Measurements from ENCODE around the gene FOSL2. TPM values are rescaled to one million over a fixed set of nuclear protein-coding genes. Genes with fewer than 3 reads are reported as not detected.
A peak's percentile ranks its signal among the peaks of the same experiment; 100 is the strongest.

The FOSL2 gene
- total RNA-seq, 1 donor from 2014 or later: 106 TPM

- peak; percentile 71 for DNase-seq (ENCODE audit: low read depth)
These were observed 1.7 kb downstream of the FOSL2 start for GRCh38 chr2:28394331-28394877.

GRCh38 chr2:28394997-28395333 lies 2.3 kb downstream of the FOSL2 start:
- DNase-seq (ENCODE audit: low read depth): no peak

GRCh38 chr2:28395334-28396061 lies 2.8 kb downstream of the FOSL2 start:
- DNase-seq (ENCODE audit: low read depth): peak; percentile 85

GRCh38 chr2:28397043-28397381 lies 4.4 kb downstream of the FOSL2 start:
- DNase-seq (ENCODE audit: low read depth): no peak

- DNase-seq (ENCODE audit: low read depth): peak; percentile 91
These were observed 5.6 kb downstream of the FOSL2 start for GRCh38 chr2:28398101-28398834.

GRCh38 chr2:28399289-28399688 lies 6.6 kb downstream of the FOSL2 start:
- no peak for DNase-seq (ENCODE audit: low read depth)

DNA sequence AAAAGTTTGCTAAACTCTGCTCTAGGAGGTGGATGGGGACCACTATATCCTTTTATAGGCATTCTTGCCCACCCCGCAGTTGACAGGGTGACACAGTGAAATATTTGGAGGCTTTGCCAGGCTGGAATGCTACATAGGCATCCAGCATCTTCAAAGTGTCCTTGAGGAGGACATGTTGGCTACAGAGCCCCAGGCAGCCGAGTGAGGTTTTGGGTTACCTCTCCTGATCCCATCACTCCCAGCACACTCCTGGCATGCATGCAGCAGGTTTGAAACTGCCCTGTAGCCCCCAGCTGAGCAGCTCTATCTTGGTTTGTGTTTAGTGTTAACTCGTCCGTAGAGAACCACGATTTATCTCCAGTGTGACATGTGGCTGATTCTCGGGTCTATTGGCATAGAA lies 7.3 kb downstream of the FOSL2 start:
- DNase-seq (ENCODE audit: low read depth): peak; percentile 51

- DNase-seq (ENCODE audit: low read depth): no peak
These were observed 7.8 kb downstream of the FOSL2 start for GRCh38 chr2:28400419-28400818.

DNA sequence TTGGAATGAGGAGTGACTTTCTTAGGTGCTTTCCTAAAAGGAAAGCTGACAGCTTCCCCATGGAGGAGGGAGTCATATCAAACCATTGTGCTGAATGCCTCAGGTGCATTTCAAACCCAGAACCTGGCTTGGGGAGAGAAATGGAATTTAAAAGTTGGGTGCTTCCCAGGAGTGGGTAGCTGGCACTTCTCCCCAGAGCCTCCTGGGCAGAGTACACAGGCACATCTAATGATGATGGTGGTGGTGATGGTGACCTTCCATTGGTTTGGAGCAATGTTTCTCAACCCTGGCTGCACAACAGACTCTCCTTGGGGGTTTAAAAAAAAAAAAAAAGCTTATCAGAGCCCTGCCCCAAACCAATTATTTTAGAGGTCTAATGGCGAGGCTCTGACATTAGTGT lies 8.3 kb downstream of the FOSL2 start:
- DNase-seq (ENCODE audit: low read depth): no peak

- DNase-seq (ENCODE audit: low read depth): peak; percentile 63
These were observed 8.8 kb downstream of the FOSL2 start for GRCh38 chr2:28401411-28401810.

GRCh38 chr2:28401948-28402550 lies 9.4 kb downstream of the FOSL2 start:
- no peak for DNase-seq (ENCODE audit: low read depth)

DNA sequence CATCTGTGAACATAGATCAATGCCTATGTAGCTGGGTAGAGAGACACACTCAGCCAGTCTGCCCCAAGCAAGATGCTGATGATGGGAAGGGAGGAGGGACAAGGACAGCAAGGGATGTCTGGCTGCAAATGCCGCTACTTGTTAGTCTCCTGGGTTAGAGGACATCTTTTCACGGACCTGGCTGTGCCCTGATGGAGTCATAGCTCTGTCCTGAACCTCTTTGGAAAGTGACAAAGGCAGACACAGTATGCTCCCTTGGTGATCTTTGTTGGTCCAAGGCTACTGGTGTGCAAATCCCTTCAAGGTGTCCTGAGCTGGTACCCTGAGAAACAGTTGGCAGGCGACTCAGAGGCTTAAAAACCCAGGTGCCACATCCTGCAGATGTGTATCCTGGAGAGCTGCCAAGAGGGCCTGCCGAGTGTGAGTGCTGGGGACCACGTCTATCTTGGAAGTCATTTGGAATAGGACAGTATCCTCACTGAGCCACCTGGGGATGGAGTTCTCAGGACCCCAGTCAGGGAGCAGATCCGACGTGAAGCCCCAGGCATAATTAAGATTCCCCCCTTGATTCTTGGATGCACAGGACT lies 10.8 kb downstream of the FOSL2 start:
- no peak for DNase-seq (ENCODE audit: low read depth)

GRCh38 chr2:28404086-28404485 lies 11.4 kb downstream of the FOSL2 start:
- DNase-seq (ENCODE audit: low read depth): no peak

GRCh38 chr2:28405537-28405936 lies 12.9 kb downstream of the FOSL2 start:
- DNase-seq (ENCODE audit: low read depth): peak; percentile 56

GRCh38 chr2:28406276-28407096 lies 13.8 kb downstream of the FOSL2 start:
- DNase-seq (ENCODE audit: low read depth): no peak

DNA sequence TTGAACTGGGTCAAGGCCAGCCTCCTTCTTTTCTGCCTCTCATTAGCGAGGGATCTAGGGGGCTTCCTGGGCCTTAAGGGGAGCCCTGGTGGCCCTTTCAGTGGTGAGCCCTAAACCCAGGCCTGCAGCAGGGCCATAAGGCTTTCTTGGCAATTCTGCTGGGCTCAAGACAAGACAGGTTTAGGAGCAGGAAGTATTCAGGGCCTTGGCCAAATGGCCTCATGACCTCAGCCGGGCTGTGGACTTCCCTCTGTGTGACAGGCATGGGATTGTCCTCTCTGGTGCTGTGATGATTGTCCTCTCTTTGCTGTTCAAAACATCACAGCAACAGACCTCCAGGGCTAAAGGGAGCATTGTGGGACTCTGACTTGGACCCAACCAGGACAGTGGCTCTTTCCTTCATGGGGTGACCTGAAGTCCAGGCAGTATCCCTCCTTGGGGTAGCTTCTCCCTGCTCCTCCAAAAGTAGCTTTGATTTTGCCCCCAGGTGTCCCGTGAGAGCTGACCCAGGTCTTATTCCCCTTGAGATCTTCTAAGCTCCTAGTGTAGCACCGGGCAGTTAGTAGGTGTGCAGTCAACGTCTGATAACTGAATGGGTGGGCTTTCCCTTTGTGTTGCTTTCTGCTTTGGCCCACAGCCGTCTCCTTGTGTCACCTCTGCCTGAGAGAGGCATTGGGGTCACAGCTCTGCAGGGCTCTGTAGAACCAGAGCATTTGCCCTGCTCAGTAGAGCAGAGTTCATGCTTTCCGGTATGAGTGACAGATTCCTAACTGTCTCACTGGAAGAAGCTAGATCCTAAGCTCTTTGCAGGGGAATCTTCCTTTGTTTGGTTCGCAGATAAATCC lies 14.7 kb downstream of the FOSL2 start:
- DNase-seq (ENCODE audit: low read depth): no peak

DNA sequence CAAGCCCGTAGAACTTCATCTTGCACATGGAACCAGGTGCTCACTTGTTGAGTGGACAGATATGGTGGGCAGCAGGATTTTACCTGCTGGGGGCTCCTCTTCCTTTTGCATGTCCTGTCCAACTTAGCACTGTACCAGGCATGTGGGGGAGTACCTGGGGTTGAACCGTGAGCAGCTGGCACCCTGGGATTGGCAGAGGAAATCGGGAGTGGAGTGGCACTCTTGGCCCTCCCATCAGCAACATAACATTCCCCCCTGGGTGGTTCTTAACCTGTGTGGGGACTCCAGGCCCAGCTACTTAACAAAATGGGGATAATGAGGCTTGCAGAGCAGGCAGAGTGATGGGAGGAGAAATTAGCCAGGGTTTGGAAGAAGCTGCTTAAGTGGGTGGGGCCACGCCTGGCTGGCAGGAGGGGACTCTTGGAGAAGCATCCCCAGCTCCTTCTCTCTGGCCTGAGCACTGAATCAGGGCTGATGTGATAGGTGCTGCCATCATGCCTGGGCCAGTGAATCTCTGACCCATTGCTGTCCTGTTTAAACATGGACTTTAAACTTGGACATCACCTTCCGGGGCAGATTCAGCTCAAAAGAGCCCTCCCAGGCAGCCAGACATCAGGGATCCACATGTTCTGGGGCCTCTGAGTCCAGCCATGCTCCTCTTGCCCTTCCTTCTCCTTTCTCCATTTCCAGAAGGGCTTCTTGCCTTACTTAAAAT lies 15.5 kb downstream of the FOSL2 start:
- no peak for DNase-seq (ENCODE audit: low read depth)

DNA sequence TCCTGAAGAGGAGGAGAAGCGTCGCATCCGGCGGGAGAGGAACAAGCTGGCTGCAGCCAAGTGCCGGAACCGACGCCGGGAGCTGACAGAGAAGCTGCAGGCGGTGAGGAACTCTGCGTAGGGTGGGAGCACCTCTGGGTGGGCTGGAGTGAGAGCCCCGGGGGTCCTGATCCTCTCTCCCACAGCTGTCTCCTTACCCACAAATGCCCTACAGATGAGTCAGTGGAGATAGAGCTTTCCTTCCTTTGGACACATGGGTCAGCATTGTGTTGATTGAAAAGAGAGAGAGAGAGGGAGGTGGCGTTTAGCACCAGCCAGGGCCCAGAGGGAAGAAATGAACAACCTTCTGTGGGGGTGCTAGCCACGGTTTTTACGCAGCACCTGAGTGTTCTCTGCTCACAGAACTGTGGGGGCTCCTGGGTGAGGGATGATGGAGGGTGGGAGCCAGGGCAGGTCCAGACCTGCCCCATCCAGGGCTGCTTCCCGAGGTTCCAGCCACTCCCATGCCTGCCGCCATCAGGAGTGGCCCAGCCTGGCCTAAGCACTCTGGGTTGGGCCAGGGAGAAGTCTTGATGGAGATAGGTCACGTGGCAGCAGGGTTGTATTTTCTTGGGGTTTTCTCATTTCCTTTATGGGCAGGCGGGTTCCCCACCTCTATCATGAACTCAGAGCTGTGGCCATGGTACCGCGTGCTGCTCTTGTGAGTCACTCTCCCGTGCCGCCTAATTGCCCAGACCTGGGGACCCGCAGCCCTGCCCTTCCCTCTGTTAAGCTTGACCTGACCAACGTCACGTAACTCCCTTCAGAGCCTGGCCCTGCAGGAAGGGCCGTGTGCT lies 16.3 kb downstream of the FOSL2 start:
- peak; percentile 90 for DNase-seq (ENCODE audit: low read depth)
